B cell (primary cell): Measurements from ENCODE around the gene SSPN. TPM values are rescaled to one million over a fixed set of nuclear protein-coding genes. Genes with fewer than 3 reads are reported as not detected.

Experiments
- ATAC-seq: fragments of 200-7000 bp; cut with Tn5 transposase; one replicate; pipeline ENCODE4 v1.10.0; 2021; ENCODE audit warnings: low read depth, mild to moderate bottlenecking, moderate number of reproducible peaks, moderate library complexity
- CTCF ChIA-PET: fragments of 350-600 bp; sonication (Branson Sonifier 250); formaldehyde crosslinking; loops from one replicate; lab custom pipeline; 2021; ENCODE audit warnings: antibody characterized with exemption, inconsistent platforms; lab: Charles Lee
- POLR2A ChIA-PET: fragments of 350-600 bp; sonication (Branson Sonifier 250); formaldehyde crosslinking; loops from one replicate; lab custom pipeline; 2021; ENCODE audit warnings: antibody characterized with exemption; lab: Charles Lee
- DNase-seq: peaks from one replicate; pipeline ENCODE4 v3.0.0; 2013
- H2AFZ ChIP-seq: 2 replicates; pipeline ENCODE4 v1.6.1; 2012; ENCODE audit warnings: mild to moderate bottlenecking, low read depth, low read length; ENCODE audit not compliant: insufficient read depth, poor library complexity, severe bottlenecking
- H3K27ac ChIP-seq, 2 donors: 1 replicate in 1 of 2; 2 replicates in 1 of 2; pipeline ENCODE4 v1.5.1; 2012 to 2013; ENCODE audit warnings: low read length in 2 of 2, mild to moderate bottlenecking in 2 of 2, moderate library complexity in 1 of 2
- H3K27me3 ChIP-seq, 4 experiments: fragments of 200-600 bp in 1 of 4; sonication (generic) in 1 of 4; replicated peaks in 1 of 4; 1 replicate in 2 of 4; 2 replicates in 2 of 4; pipeline versions ENCODE4 v1.6.1 to v1.7.0; 2013 to 2016; ENCODE audit warnings: low read length in 3 of 4, mild to moderate bottlenecking in 2 of 4, mixed read lengths in 1 of 4, moderate library complexity in 1 of 4; ENCODE audit not compliant: insufficient read depth in 4 of 4, control insufficient read depth in 3 of 4; ENCODE audit errors: control extremely low read depth in 1 of 4
- H3K36me3 ChIP-seq, 2 experiments: replicated peaks in 1 of 2; 1 replicate in 1 of 2; 2 replicates in 1 of 2; pipeline versions ENCODE4 v1.6.1 to v1.7.1; 2013; ENCODE audit warnings: low read length in 1 of 2; ENCODE audit not compliant: insufficient read depth in 2 of 2, control insufficient read depth in 1 of 2; ENCODE audit errors: control extremely low read depth in 1 of 2, extremely low read depth in 1 of 2
- H3K4me1 ChIP-seq, 2 donors: fragments of 200-600 bp in 1 of 2; sonication (generic) in 1 of 2; 1 replicate in 1 of 2; 2 replicates in 1 of 2; pipeline versions ENCODE4 v1.5.1 to v1.6.1; 2013 to 2017; ENCODE audit warnings: low read length in 2 of 2; ENCODE audit not compliant: control insufficient read depth in 2 of 2, insufficient read depth in 2 of 2
- H3K4me2 ChIP-seq: replicated peaks from 2 replicates; pipeline ENCODE3; 2012; ENCODE audit warnings: mild to moderate bottlenecking, low read depth, low read length; ENCODE audit not compliant: poor library complexity, severe bottlenecking
- H3K4me3 ChIP-seq, 5 experiments: fragments of 200-600 bp in 1 of 5; sonication (generic) in 1 of 5; 1 replicate in 3 of 5; 2 replicates in 2 of 5; pipeline versions ENCODE4 v1.5.1 to v1.7.0; 2011 to 2016; ENCODE audit warnings: low read length in 4 of 5, mild to moderate bottlenecking in 4 of 5, low read depth in 2 of 5, control low read depth in 1 of 5, moderate library complexity in 1 of 5; ENCODE audit not compliant: insufficient read depth in 1 of 5; ENCODE audit errors: control extremely low read depth in 1 of 5, extremely low read depth in 1 of 5
- H3K79me2 ChIP-seq: fragments of 200-600 bp; sonication (generic); one replicate; pipeline ENCODE4 v1.6.0; 2016; ENCODE audit warnings: low read length; ENCODE audit not compliant: control insufficient read depth, insufficient read depth
- H3K9ac ChIP-seq: fragments of 200-600 bp; sonication (generic); 2 replicates; pipeline ENCODE4 v1.6.1; 2017; ENCODE audit warnings: mild to moderate bottlenecking, low read length, moderate library complexity
- H3K9me3 ChIP-seq, 3 donors: one replicate each; pipeline versions ENCODE4 v1.6.1 to v1.7.1; 2013; ENCODE audit warnings: low read length in 2 of 3; ENCODE audit not compliant: control insufficient read depth in 2 of 3, insufficient read depth in 1 of 3; ENCODE audit errors: control extremely low read depth in 1 of 3
- H4K20me1 ChIP-seq: 2 replicates; pipeline ENCODE4 v1.6.0; 2012; ENCODE audit warnings: mild to moderate bottlenecking, low read length; ENCODE audit not compliant: insufficient read depth, control insufficient read depth, poor library complexity, severe bottlenecking
- H3K27ac Mint-ChIP-seq: one replicate; pipeline ENCODE4 v1.8.0; 2021; ENCODE audit warnings: mixed read lengths
- H3K27me3 Mint-ChIP-seq: one replicate; pipeline ENCODE4 v1.8.0; 2021; ENCODE audit warnings: mixed read lengths
- H3K4me1 Mint-ChIP-seq: one replicate; pipeline ENCODE4 v1.8.0; 2021; ENCODE audit warnings: mixed read lengths
- H3K4me3 Mint-ChIP-seq: one replicate; pipeline ENCODE4 v1.8.0; 2021; ENCODE audit warnings: mixed read lengths
- H3K9me3 Mint-ChIP-seq: one replicate; pipeline ENCODE4 v1.8.0; 2022; ENCODE audit warnings: mixed read lengths; ENCODE audit not compliant: insufficient read depth
- EZH2 ChIP-seq: IDR thresholded peaks from 2 replicates; pipeline ENCODE4 v1.6.1; 2012; ENCODE audit warnings: borderline replicate concordance, low read depth, mild to moderate bottlenecking, moderate library complexity, low read length; ENCODE audit not compliant: insufficient read depth, poor library complexity, severe bottlenecking
- WGBS: methylation state at CpG from one replicate; pipeline ENCODE4 v1.1.5; 2013; ENCODE audit warnings: missing lambda C conversion rate; ENCODE audit not compliant: insufficient coverage; 5-methylcytosine and 5-hydroxymethylcytosine counted together
- intact Hi-C: fragments of 100-400 bp; cut with micrococcal nuclease; formaldehyde crosslinking; loops from one replicate; pipeline ENCODE4 v1.10.0; 2022
- polyA plus RNA-seq: library from polyadenylated mRNA; depleted of rRNA; stranded (reverse); fragments of >200 nt; gene quantifications from 2 replicates; pipeline ENCODE4 v1.2.3, GENCODE V29; 2012
- total RNA-seq, 2 donors: library from RNA; stranded (reverse); fragments of 120-200 nt in 1 of 2; gene quantifications; 1 replicate in 1 of 2; 2 replicates in 1 of 2; pipeline versions ENCODE4 v1.2.3 to v1.2.4, GENCODE V29; 2013 to 2022
- TF ChIP-seq, protein P1 (sequence below): fragments of 200-600 bp; IDR thresholded peaks from one replicate; pipeline ENCODE4 v1.8.0; 2022; ENCODE audit warnings: antibody characterized with exemption, mild to moderate bottlenecking

Gene SSPN
- total and polyA plus RNA-seq, 2 donors (not counting 1 experiment from before 2014, with no cell fraction given): 18.3 to 19.6 TPM

DNA sequence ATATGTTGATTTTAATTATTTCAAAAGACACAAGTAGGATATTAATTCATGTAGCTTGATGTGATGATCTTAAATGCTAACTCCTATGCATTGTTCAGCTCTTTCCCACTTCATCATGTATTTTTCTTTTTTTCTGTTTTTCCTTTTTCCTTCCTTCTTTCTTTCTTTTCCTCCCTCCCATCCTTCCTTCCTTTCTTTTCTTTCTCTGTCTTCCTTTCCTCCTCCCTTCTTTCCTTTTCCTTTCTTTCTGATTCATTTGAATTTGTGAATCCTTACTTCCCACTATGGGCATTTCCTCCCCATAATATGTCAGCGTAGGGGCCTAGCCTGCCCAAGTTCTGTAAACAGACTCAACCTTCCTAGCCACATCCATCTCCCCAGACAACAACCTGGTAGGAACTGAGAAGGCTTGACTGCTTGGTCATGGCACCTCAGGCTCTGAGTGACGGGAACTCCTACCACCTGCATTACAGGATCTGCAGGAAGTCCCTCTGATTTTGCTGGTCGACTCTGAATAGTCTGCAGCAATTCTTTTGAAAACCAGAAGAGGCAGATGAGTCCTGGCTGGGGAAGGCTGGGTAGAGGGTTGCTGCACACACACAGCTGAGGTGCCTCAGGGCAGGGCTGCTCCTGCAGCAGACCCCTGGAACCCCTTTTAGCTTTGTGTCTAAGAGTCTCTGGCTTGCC is 37.2 kb upstream of the SSPN start:
- Mint-ChIP-seq H3K4me3 (peak overlapping the region; percentile 35), H3K27ac (peak overlapping the region; percentile 99), H3K9me3 (no peaks in the 10 kb centered on the region), H3K27me3 (no peaks in the 10 kb centered on the region), H3K4me1 (peaks cover 97% of the 10 kb centered on the region)
- Histone ChIP-seq H3K9me3 (peaks cover 0 to 4% (median 0%) of the 10 kb centered on the region in 3 donors), H3K4me2 (peak overlapping the region; percentile 71), H4K20me1 (no peaks in the 10 kb centered on the region), H3K27me3 (no peaks in the 10 kb centered on the region), H2AFZ (peak overlapping the region; percentile 50), H3K27ac (peak overlapping the region; percentile 84 to 88), H3K79me2 (no peaks in the 10 kb centered on the region), H3K4me1 (peaks cover 87 to 96% of the 10 kb centered on the region in 2 donors), H3K4me3 (no peak overlapping the region), H3K9ac (no peak overlapping the region), H3K36me3 (no peaks in the 10 kb centered on the region)
- ChIA-PET POLR2A (interaction anchor here (6.4 kb wide), 1 partner anchor 35 kb away, joined by 117 read pairs; the partner anchor contains the start of gene BHLHE41), CTCF (interaction anchor here (1.1 to 5.2 kb wide), 7 partner anchors 29 to 159 kb away, joined by 3 to 72 read pairs (median 5); partner anchors contain the start of gene BHLHE41)
- no peak for TF ChIP-seq EZH2
- TF ChIP-seq, protein P1, sequence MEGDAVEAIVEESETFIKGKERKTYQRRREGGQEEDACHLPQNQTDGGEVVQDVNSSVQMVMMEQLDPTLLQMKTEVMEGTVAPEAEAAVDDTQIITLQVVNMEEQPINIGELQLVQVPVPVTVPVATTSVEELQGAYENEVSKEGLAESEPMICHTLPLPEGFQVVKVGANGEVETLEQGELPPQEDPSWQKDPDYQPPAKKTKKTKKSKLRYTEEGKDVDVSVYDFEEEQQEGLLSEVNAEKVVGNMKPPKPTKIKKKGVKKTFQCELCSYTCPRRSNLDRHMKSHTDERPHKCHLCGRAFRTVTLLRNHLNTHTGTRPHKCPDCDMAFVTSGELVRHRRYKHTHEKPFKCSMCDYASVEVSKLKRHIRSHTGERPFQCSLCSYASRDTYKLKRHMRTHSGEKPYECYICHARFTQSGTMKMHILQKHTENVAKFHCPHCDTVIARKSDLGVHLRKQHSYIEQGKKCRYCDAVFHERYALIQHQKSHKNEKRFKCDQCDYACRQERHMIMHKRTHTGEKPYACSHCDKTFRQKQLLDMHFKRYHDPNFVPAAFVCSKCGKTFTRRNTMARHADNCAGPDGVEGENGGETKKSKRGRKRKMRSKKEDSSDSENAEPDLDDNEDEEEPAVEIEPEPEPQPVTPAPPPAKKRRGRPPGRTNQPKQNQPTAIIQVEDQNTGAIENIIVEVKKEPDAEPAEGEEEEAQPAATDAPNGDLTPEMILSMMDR: peak; percentile 17
- no peak for ATAC-seq
- peak; percentile 42 for DNase-seq
- intact Hi-C loops: no loop called here
- WGBS: 40% methylated on average over 2 of the region's 3 CpGs

DNA sequence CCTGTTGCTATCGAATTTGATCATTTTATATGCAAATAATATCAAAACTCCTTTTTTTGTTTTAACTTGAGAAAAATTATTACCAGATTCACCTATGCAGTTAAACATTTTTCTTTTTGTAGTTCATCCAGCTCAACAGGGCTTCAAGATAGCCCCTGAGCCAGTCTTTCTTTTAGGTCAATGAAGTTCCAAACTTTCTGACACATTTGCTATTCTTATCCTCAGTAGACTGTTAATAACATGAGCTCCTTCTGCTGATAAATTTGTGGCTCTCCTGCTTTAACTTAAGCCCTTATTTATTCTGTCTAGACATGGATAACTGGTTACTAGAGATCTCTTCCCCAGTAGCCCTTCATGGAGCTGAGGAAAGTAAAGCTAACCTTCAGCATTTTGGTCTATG is 33.2 kb upstream of the SSPN start:
- TF ChIP-seq, protein P1: no peak
- no peak for TF ChIP-seq EZH2
- intact Hi-C loops: no loop called here
- H4K20me1 ChIP-seq: no peaks in the 10 kb centered on the region
- DNase-seq (no peak), ATAC-seq (no peak)
- no peaks in the 10 kb centered on the region for H3K27me3 Mint-ChIP-seq
- H3K4me1 Mint-ChIP-seq: peaks cover 63% of the 10 kb centered on the region
- ChIA-PET CTCF (interaction anchor here (0.7 to 3.8 kb wide), 3 partner anchors 39 to 468 kb away, joined by 3 to 12 read pairs (median 7); no protein-coding TSS in a partner anchor), POLR2A (interaction anchor here (0.7 to 1.7 kb wide), 3 partner anchors 33 to 39 kb away, joined by 3 to 7 read pairs (median 4); partner anchors contain the start of genes BHLHE41 and SSPN)
- H3K9ac ChIP-seq: no peak overlapping the region
- H3K9me3 ChIP-seq: peaks cover 0 to 4% (median 0%) of the 10 kb centered on the region in 3 donors
- no peak overlapping the region for H3K27ac ChIP-seq
- peak overlapping the region; percentile 22 for H3K4me2 ChIP-seq
- peak overlapping the region; percentile 51 for H3K27ac Mint-ChIP-seq
- no peak overlapping the region for H2AFZ ChIP-seq
- no peak overlapping the region for H3K4me3 ChIP-seq
- H3K27me3 ChIP-seq: no peaks in the 10 kb centered on the region
- H3K4me1 ChIP-seq: peaks cover 52 to 60% of the 10 kb centered on the region in 2 donors
- H3K4me3 Mint-ChIP-seq: peak overlapping the region; percentile 14
- no CpG with 5 or more reads among the region's 1 CpG for WGBS
- no peaks in the 10 kb centered on the region for H3K36me3 ChIP-seq
- H3K79me2 ChIP-seq: no peaks in the 10 kb centered on the region
- H3K9me3 Mint-ChIP-seq: no peaks in the 10 kb centered on the region
